Stimulated activated naive CD4-positive, alpha-beta T cell treated with Interleukin-2 at 50 U/mL for 16 hours (primary cell): Measurements from ENCODE around the gene PRR36.

Experiments
- DNase-seq: peaks from one replicate; lab custom pipeline; 2025; lab: John Stamatoyannopoulos, UW

Gene PRR36

GRCh38 chr19:7818806-7819205, 55.4 kb downstream of the PRR36 start:
- DNase-seq, result no peak
